ENCODE measurements around the gene PKHD1. TPM values are rescaled to one million over a fixed set of nuclear protein-coding genes. Genes with fewer than 3 reads are reported as not detected.

The PKHD1 gene
- total and polyA plus RNA-seq, 2 of the 13 experiments (the other 11 are each of a cell fraction or from before 2014, with no cell fraction given), result 0.01 to 0.13 TPM

DNA sequence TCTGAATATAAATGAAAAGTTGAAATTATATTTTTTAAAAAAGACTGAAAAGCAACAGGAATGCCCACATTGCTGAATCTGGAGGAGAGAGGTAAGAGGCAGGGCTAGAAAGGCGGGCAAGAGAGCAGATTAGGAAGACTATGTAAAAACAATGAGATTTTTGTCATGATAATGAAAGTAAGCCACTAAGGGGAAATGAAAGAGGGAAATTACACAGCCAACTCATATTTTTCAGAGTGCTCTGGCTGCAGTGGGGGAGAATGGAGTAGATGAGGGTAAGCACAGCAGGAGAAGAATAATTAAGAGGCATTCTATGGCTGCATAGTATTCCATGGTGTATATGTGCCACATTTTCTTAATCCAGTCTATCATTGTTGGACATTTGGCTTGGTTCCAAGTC, 281.9 kb downstream of the PKHD1 start:
- no peak for TF ChIP-seq KAT2B (IDR thresholded peaks at IDR 0.05; ENCODE audit: borderline replicate concordance, low read depth, low read length)
- no peak for TF ChIP-seq ZBTB21 (CRISPR knock-in tag; IDR thresholded peaks at IDR 0.05)
- TF ChIP-seq MATR3 (CRISPR knock-in tag; IDR thresholded peaks at IDR 0.05), result no peak
- no peak for TF ChIP-seq TCF7 (IDR thresholded peaks at IDR 0.05; ENCODE audit: low read depth)
- no peak for TF ChIP-seq EZH2 (conservative IDR thresholded peaks at IDR 0.05; ENCODE audit: low read depth, low read length)
- TF ChIP-seq ZMYM2 (CRISPR knock-in tag; IDR thresholded peaks at IDR 0.05), result no peak
- no peak for TF ChIP-seq HCFC1 (IDR thresholded peaks at IDR 0.05; ENCODE audit: low read depth, low read length)
- TF ChIP-seq IKZF1 (IDR thresholded peaks at IDR 0.05), result no peak
- TF ChIP-seq, protein P1, sequence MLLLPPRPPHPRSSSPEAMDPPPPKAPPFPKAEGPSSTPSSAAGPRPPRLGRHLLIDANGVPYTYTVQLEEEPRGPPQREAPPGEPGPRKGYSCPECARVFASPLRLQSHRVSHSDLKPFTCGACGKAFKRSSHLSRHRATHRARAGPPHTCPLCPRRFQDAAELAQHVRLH (CRISPR knock-in tag; IDR thresholded peaks at IDR 0.05; ENCODE audit: borderline replicate concordance, low read depth), result no peak
- TF ChIP-seq PHF8 (CRISPR knock-in tag; IDR thresholded peaks at IDR 0.05), result no peak
- TF ChIP-seq ASH2L (IDR thresholded peaks at IDR 0.05; ENCODE audit: insufficient read length, low read depth, low read length), result no peak
- no peak for TF ChIP-seq ZNF543 (CRISPR knock-in tag; IDR thresholded peaks at IDR 0.05)
- no peak for TF ChIP-seq DR1 (CRISPR knock-in tag; IDR thresholded peaks at IDR 0.05)
- no peak for TF ChIP-seq LCORL (IDR thresholded peaks at IDR 0.05)
- TF ChIP-seq LCORL (CRISPR knock-in tag; IDR thresholded peaks at IDR 0.05), result no peak
- TF ChIP-seq MAFF (IDR thresholded peaks at IDR 0.05; ENCODE audit: low read depth, low read length), result no peak
- Histone ChIP-seq H3K36me3 (replicated peaks in 1 of 2; ENCODE audit: control insufficient read depth in 1 of 2, insufficient read depth in 2 of 2, low read length in 2 of 2) (no peaks in the 10 kb centered on the region), H3K9ac (ENCODE audit: insufficient read depth, low read depth, low read length) (no peak overlapping the region), H3K79me2 (ENCODE audit: insufficient read depth, low read length) (no peaks in the 10 kb centered on the region), H4K20me1 (ENCODE audit: insufficient read depth, low read length) (no peaks in the 10 kb centered on the region), H3K27ac (ENCODE audit: extremely low read length, insufficient read depth, low read length) (no peak overlapping the region), H3K4me1 (ENCODE audit: insufficient read depth, low read length) (no peaks in the 10 kb centered on the region), H3K4me3 (replicated peaks in 1 of 3; ENCODE audit: insufficient read depth in 1 of 3, low read depth in 2 of 3, low read length in 3 of 3) (no peak overlapping the region), H2AFZ (ENCODE audit: low read length) (no peak overlapping the region), H3K4me2 (ENCODE audit: low read depth, low read length) (no peak overlapping the region), H3K27me3 (ENCODE audit: control insufficient read depth in 1 of 2, insufficient read depth in 2 of 2, low read length in 2 of 2) (0 out of 5 replicates have a peak, but pooled peaks cover 0 to 1% of the 10 kb centered on the region in 2 experiments), H3K9me3 (ENCODE audit: low read length) (no peaks in the 10 kb centered on the region)
- ATAC-seq (no peak), FAIRE-seq (no peak), DNase-seq (ENCODE audit: low spot score) (no peak)
- ChIA-PET POLR2A (no interaction called here), CTCF (ENCODE audit: low intra/inter-chr PET ratio, low total read pairs) (no interaction called here)
- in situ Hi-C loops (cut with HindIII; ENCODE audit: extremely low pct_ligation_motif_present, low pct_unique_long_range_greater_than_20kb) (no loop called here), intact Hi-C loops (cut with micrococcal nuclease; ENCODE audit: unreplicated experiment) (no loop called here)
- no TSS peak for BruUV-seq (replicated peaks)
- WGBS (ENCODE audit: low lambda C conversion rate), result 0% methylated on average over 1 of the region's 1 CpG

All from HepG2 (cell line).